H9 (cell line): ENCODE results near the gene CUBN. TPM values are rescaled to one million over a fixed set of nuclear protein-coding genes. Genes with fewer than 3 reads are reported as not detected.

ENCODE experiments used
- DNase-seq: peaks from one replicate; pipeline ENCODE4 v3.0.0-alpha.2; 2017
- H2AFZ ChIP-seq: one replicate; pipeline ENCODE4 v1.6.1; 2013; ENCODE audit warnings: mild to moderate bottlenecking, low read length, control low read depth, moderate library complexity
- H2AK5ac ChIP-seq: 2 replicates; pipeline ENCODE4 v1.6.1; 2013; ENCODE audit warnings: low read length, control low read depth, mixed read lengths; ENCODE audit not compliant: insufficient read length
- H2BK120ac ChIP-seq: one replicate; pipeline ENCODE4 v1.6.1; 2013; ENCODE audit warnings: low read depth, mild to moderate bottlenecking, low read length, control low read depth, inconsistent platforms; ENCODE audit not compliant: poor library complexity, severe bottlenecking
- H2BK12ac ChIP-seq: 2 replicates; pipeline ENCODE4 v1.6.1; 2013; ENCODE audit warnings: low read length, control low read depth, mixed read lengths, low read depth; ENCODE audit not compliant: insufficient read length
- H2BK15ac ChIP-seq: 2 replicates; pipeline ENCODE4 v1.6.1; 2013; ENCODE audit warnings: low read depth, low read length, control low read depth
- H2BK20ac ChIP-seq: one replicate; pipeline ENCODE4 v1.6.1; 2013; ENCODE audit warnings: low read depth, mild to moderate bottlenecking, low read length, control low read depth, inconsistent platforms; ENCODE audit not compliant: poor library complexity, severe bottlenecking
- H2BK5ac ChIP-seq: 2 replicates; pipeline ENCODE4 v1.6.1; 2013; ENCODE audit warnings: low read length, control low read depth, mixed read lengths; ENCODE audit not compliant: insufficient read length
- H3K14ac ChIP-seq: 2 replicates; pipeline ENCODE4 v1.6.1; 2013; ENCODE audit warnings: low read length, control low read depth; ENCODE audit not compliant: insufficient read depth
- H3K18ac ChIP-seq: 2 replicates; pipeline ENCODE4 v1.6.1; 2013; ENCODE audit warnings: low read depth, mild to moderate bottlenecking, mixed read lengths, low read length, control low read depth; ENCODE audit not compliant: insufficient read length
- H3K23ac ChIP-seq: 2 replicates; pipeline ENCODE4 v1.6.1; 2013; ENCODE audit warnings: low read length, control low read depth, mixed read lengths, low read depth; ENCODE audit not compliant: insufficient read length
- H3K23me2 ChIP-seq: 2 replicates; pipeline ENCODE4 v1.6.1; 2013; ENCODE audit warnings: low read depth, mild to moderate bottlenecking, mixed read lengths, low read length, control low read depth; ENCODE audit not compliant: insufficient read length, poor library complexity, severe bottlenecking
- H3K27ac ChIP-seq: 2 replicates; pipeline ENCODE4 v1.5.1; 2013; ENCODE audit warnings: low read length, control low read depth, mixed read lengths, low read depth; ENCODE audit not compliant: insufficient read length
- H3K27me3 ChIP-seq: 2 replicates; pipeline ENCODE4 v1.6.1; 2013; ENCODE audit warnings: low read length, control low read depth, inconsistent platforms; ENCODE audit not compliant: insufficient read depth
- H3K4ac ChIP-seq: 2 replicates; pipeline ENCODE4 v1.6.1; 2013; ENCODE audit warnings: low read depth, mild to moderate bottlenecking, control low read depth, inconsistent platforms, low read length, moderate library complexity
- H3K4me1 ChIP-seq: 2 replicates; pipeline ENCODE4 v1.6.1; 2013; ENCODE audit warnings: low read length, control low read depth, inconsistent platforms; ENCODE audit not compliant: insufficient read depth
- H3K4me2 ChIP-seq: 2 replicates; pipeline ENCODE4 v1.6.1; 2013; ENCODE audit warnings: low read length, control low read depth, mixed read lengths; ENCODE audit not compliant: insufficient read length, insufficient read depth
- H3K56ac ChIP-seq: 2 replicates; pipeline ENCODE4 v1.6.1; 2013; ENCODE audit warnings: low read depth, mild to moderate bottlenecking, mixed read lengths, low read length, control low read depth; ENCODE audit not compliant: insufficient read length
- H3K79me1 ChIP-seq: 2 replicates; pipeline ENCODE4 v1.6.1; 2013; ENCODE audit warnings: low read depth, mild to moderate bottlenecking, moderate library complexity, low read length, control low read depth, inconsistent platforms; ENCODE audit not compliant: insufficient read depth, poor library complexity, severe bottlenecking
- H3K79me2 ChIP-seq: 2 replicates; pipeline ENCODE4 v1.6.1; 2013; ENCODE audit warnings: low read length, control low read depth, inconsistent platforms; ENCODE audit not compliant: insufficient read depth
- H3K9ac ChIP-seq: 2 replicates; pipeline ENCODE4 v1.6.1; 2013; ENCODE audit warnings: low read length, control low read depth, mixed read lengths; ENCODE audit not compliant: insufficient read length; ENCODE audit errors: extremely low read depth
- H3K9me3 ChIP-seq: one replicate; pipeline ENCODE4 v1.6.1; 2013; ENCODE audit warnings: low read depth, low read length, inconsistent platforms; ENCODE audit not compliant: control insufficient read depth
- H3T11ph ChIP-seq: one replicate; pipeline ENCODE4 v1.6.1; 2013; ENCODE audit warnings: mild to moderate bottlenecking, low read length, control low read depth, inconsistent platforms
- H4K20me1 ChIP-seq: one replicate; pipeline ENCODE4 v1.6.1; 2013; ENCODE audit not compliant: control insufficient read depth, insufficient read length, insufficient read depth
- H4K5ac ChIP-seq: 2 replicates; pipeline ENCODE4 v1.6.1; 2013; ENCODE audit warnings: low read depth, mild to moderate bottlenecking, mixed read lengths, low read length, control low read depth; ENCODE audit not compliant: insufficient read length
- H4K8ac ChIP-seq: replicated peaks from 2 replicates; pipeline ENCODE4 v1.6.1; 2013; ENCODE audit warnings: low read length, control low read depth, mixed read lengths, low read depth; ENCODE audit not compliant: insufficient read length
- H4K91ac ChIP-seq: 2 replicates; pipeline ENCODE4 v1.6.1; 2013; ENCODE audit warnings: low read depth, mild to moderate bottlenecking, moderate library complexity, mixed read lengths, low read length, control low read depth; ENCODE audit not compliant: insufficient read length
- H3K27ac Mint-ChIP-seq, 3 experiments: 2 replicates in 2 of 3; 3 replicates in 1 of 3; pipeline ENCODE4 v1.8.0; 2020 to 2021; ENCODE audit warnings: mixed read lengths in 3 of 3, mild to moderate bottlenecking in 1 of 3, moderate library complexity in 1 of 3
- H3K27me3 Mint-ChIP-seq: 2 replicates; pipeline ENCODE4 v1.8.0; 2021; ENCODE audit warnings: low read depth, mild to moderate bottlenecking, moderate library complexity, mixed read lengths
- H3K36me3 Mint-ChIP-seq, 3 experiments: 2 replicates in 2 of 3; 3 replicates in 1 of 3; pipeline ENCODE4 v1.8.0; 2020 to 2021; ENCODE audit warnings: low read depth in 3 of 3, mixed read lengths in 3 of 3; ENCODE audit not compliant: insufficient read depth in 1 of 3
- H3K4me1 Mint-ChIP-seq, 2 experiments: 2 replicates each; pipeline ENCODE4 v1.8.0; 2020; ENCODE audit warnings: mixed read lengths in 2 of 2
- H3K4me3 Mint-ChIP-seq, 2 experiments: 2 replicates in 1 of 2; 3 replicates in 1 of 2; pipeline ENCODE4 v1.8.0; 2020 to 2021; ENCODE audit warnings: mild to moderate bottlenecking in 2 of 2, mixed read lengths in 2 of 2, moderate library complexity in 1 of 2
- H3K9me3 Mint-ChIP-seq, 2 experiments: 2 replicates in 1 of 2; 3 replicates in 1 of 2; pipeline ENCODE4 v1.8.0; 2020; ENCODE audit warnings: mild to moderate bottlenecking in 2 of 2, mixed read lengths in 2 of 2, moderate library complexity in 1 of 2
- CTCF ChIP-seq: fragments of 200-600 bp; sonication (generic); conservative IDR thresholded peaks from 3 replicates; pipeline ENCODE4 v1.8.0; 2021; ENCODE audit warnings: antibody characterized with exemption, mild to moderate bottlenecking
- WGBS: extraction: QIAGEN DNeasy Blood & Tissue Kit; methylation state at CpG from one replicate; pipeline ENCODE4 v1.1.7; 2013; ENCODE audit warnings: missing lambda C conversion rate, low lambda C conversion rate, mixed read lengths; ENCODE audit not compliant: insufficient read length; ENCODE audit errors: extremely low coverage; 5-methylcytosine and 5-hydroxymethylcytosine counted together
- total RNA-seq: library from RNA; stranded (reverse); gene quantifications from 2 replicates; pipeline ENCODE4 v1.2.1, GENCODE V29; 2021

The CUBN gene
- total RNA-seq, 1 experiment from 2014 or later: 0.26 TPM

DNA sequence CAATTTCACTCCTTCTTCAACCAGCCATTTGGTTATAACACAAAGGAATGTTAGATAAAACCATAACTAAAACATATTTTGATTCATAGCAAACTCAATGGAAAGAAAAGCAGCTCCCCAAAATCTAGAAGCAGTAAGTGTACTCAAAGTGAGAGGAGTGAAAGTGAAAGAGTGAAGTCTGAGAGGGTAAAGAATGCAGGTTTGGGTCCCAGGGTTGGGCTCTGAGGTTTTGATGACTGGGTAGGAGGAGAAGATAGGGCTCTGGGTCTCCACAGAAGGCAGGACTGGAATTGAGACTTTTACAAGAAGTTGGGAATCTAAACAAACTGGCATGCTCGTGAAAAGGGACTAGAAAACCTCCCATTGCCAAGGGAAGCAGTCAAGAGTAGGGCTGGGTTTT is 227.0 kb downstream of the CUBN start:
- Histone ChIP-seq H3K18ac (no peak overlapping the region), H3K4me1 (peaks cover 6% of the 10 kb centered on the region; the same call in 1 of the 2 replicates), H3K79me2 (no peaks in the 10 kb centered on the region), H2AFZ (peak overlapping the region; percentile 36), H2BK120ac (no peak overlapping the region), H3K23ac (no peak overlapping the region), H4K5ac (no peak overlapping the region), H2BK15ac (no peak overlapping the region), H3K4ac (no peak overlapping the region), H3K56ac (no peak overlapping the region), H2AK5ac (no peak overlapping the region), H3K27me3 (no peaks in the 10 kb centered on the region), H4K8ac (no peak overlapping the region), H3K14ac (no peak overlapping the region), H2BK12ac (peak overlapping the region; percentile 73), H3K79me1 (no peaks in the 10 kb centered on the region), H2BK20ac (no peak overlapping the region), H3K23me2 (no peaks in the 10 kb centered on the region), H3K9me3 (no peaks in the 10 kb centered on the region), H3K4me2 (no peak overlapping the region), H3T11ph (no peak overlapping the region), H4K91ac (no peak overlapping the region), H3K27ac (no peak overlapping the region), H2BK5ac (peak overlapping the region; percentile 41), H4K20me1 (no peaks in the 10 kb centered on the region), H3K9ac (no peak overlapping the region)
- Mint-ChIP-seq H3K9me3 (no peaks in the 10 kb centered on the region; a peak in 1 of 5 replicates), H3K4me1 (peaks cover 39 to 43% of the 10 kb centered on the region in 2 experiments), H3K36me3 (no peaks in the 10 kb centered on the region), H3K27ac (peak overlapping the region; percentile 49 to 93 (median 81); a peak in 6 of 7 replicates), H3K4me3 (no peak overlapping the region), H3K27me3 (no peaks in the 10 kb centered on the region)
- DNase-seq: no peak
- WGBS: no CpG with 5 or more reads among the region's 1 CpG
- TF ChIP-seq CTCF: no peak
